SK-N-SH (cell line): ENCODE measurements around the gene PHKG2.

ENCODE experiments used
- ELF1 ChIP-seq: IDR thresholded peaks from 2 replicates; pipeline ENCODE4 v1.4.0; 2012
- JUND ChIP-seq: IDR thresholded peaks from 2 replicates; pipeline ENCODE4 v1.4.0; 2012
- POLR2AphosphoS5 ChIP-seq: IDR thresholded peaks from 2 replicates; pipeline ENCODE4 v1.6.1; 2012; ENCODE audit warnings: low read depth, low read length
- RCOR1 ChIP-seq: fragments of 150-350 bp; IDR thresholded peaks from 2 replicates; pipeline ENCODE4 v1.6.1; 2017; ENCODE audit warnings: antibody characterized with exemption, low read length
- TF ChIP-seq, protein P1 (sequence below): fragments of 200-600 bp; sonication (generic); IDR thresholded peaks from 2 replicates; pipeline ENCODE4 v1.6.1; 2017; ENCODE audit warnings: antibody characterized with exemption, mild to moderate bottlenecking, moderate library complexity
- TF ChIP-seq, protein P2 (sequence below): IDR thresholded peaks from 2 replicates; pipeline ENCODE4; 2012

DNA sequence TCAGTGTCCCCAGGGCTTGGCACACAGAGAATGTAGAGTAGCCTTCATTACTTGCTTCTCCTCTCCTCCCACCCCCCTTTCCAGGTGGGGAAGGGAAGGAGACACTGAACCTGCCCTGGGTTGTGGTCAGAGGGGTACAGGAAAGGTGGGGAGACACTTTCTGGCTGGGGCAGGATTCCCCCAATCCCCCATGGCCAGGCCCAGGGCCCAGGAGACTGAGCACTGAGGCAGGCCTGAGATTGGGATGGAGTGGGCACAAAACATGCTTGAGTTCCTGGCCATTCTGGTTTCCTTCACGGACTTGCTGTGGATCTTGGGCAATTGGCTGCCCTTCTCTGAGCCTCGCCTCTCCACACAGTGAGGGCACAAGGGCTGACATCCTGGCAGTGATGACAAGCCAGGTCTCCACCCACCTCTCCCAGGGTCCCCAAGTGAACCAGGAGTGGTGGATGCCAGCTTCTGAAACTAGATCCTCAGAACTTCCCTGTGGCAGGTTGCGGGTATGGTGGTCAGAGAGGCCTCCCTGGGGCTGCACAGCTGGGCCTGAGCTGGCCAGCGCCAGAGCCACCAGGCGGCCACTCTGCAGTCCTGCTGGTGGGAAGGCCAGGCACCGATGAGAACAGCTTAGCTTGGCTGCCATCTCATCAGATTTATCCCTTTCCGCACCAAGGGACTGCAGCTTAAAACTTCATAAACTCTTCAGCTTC is 29.5 kb downstream of the PHKG2 start:
- TF ChIP-seq, protein P1, sequence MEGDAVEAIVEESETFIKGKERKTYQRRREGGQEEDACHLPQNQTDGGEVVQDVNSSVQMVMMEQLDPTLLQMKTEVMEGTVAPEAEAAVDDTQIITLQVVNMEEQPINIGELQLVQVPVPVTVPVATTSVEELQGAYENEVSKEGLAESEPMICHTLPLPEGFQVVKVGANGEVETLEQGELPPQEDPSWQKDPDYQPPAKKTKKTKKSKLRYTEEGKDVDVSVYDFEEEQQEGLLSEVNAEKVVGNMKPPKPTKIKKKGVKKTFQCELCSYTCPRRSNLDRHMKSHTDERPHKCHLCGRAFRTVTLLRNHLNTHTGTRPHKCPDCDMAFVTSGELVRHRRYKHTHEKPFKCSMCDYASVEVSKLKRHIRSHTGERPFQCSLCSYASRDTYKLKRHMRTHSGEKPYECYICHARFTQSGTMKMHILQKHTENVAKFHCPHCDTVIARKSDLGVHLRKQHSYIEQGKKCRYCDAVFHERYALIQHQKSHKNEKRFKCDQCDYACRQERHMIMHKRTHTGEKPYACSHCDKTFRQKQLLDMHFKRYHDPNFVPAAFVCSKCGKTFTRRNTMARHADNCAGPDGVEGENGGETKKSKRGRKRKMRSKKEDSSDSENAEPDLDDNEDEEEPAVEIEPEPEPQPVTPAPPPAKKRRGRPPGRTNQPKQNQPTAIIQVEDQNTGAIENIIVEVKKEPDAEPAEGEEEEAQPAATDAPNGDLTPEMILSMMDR: no peak
- TF ChIP-seq POLR2AphosphoS5: no peak; the same call in 1 of the 2 replicates
- TF ChIP-seq JUND: no peak
- TF ChIP-seq, protein P2, sequence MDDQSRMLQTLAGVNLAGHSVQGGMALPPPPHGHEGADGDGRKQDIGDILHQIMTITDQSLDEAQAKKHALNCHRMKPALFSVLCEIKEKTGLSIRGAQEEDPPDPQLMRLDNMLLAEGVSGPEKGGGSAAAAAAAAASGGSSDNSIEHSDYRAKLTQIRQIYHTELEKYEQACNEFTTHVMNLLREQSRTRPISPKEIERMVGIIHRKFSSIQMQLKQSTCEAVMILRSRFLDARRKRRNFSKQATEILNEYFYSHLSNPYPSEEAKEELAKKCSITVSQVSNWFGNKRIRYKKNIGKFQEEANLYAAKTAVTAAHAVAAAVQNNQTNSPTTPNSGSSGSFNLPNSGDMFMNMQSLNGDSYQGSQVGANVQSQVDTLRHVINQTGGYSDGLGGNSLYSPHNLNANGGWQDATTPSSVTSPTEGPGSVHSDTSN: no peak
- 0 out of 2 replicates have a peak, but pooled peaks have one; percentile 3 for TF ChIP-seq ELF1
- no peak for TF ChIP-seq RCOR1
